Activated T-cell treated with anti-CD3 and anti-CD28 coated beads, Interleukin-2, amount 50 U/mL, for 24 hours (primary cell): ENCODE measurements around the gene NARF.
"Not testable (repeated sequence)": the region's sequence is repeated elsewhere in the genome, so short reads cannot be mapped to it uniquely, and the experiment has no call there.

Experiments used
- DNase-seq: peaks from one replicate; pipeline ENCODE4 v3.0.0-alpha.2; 2020
- H3K27ac Mint-ChIP-seq: 2 replicates; pipeline ENCODE4 v1.8.0; 2020; ENCODE audit warnings: mild to moderate bottlenecking, mixed read lengths
- H3K27me3 Mint-ChIP-seq: 2 replicates; pipeline ENCODE4 v1.8.0; 2020; ENCODE audit warnings: mixed read lengths
- H3K36me3 Mint-ChIP-seq: 2 replicates; pipeline ENCODE4 v1.8.0; 2020; ENCODE audit warnings: low read depth, mixed read lengths
- H3K4me1 Mint-ChIP-seq: 2 replicates; pipeline ENCODE4 v1.8.0; 2020; ENCODE audit warnings: low read depth, mixed read lengths
- H3K4me3 Mint-ChIP-seq: 2 replicates; pipeline ENCODE4 v1.8.0; 2020; ENCODE audit warnings: mild to moderate bottlenecking, moderate library complexity, mixed read lengths
- H3K9me3 Mint-ChIP-seq: 2 replicates; pipeline ENCODE4 v1.8.0; 2020; ENCODE audit warnings: mixed read lengths

NARF gene

GRCh38 chr17:82458179-82458884, at the start of gene NARF:
TSS of gene NARF (plus strand) at chr17:82458741. CDS start at chr17:82458804, 63 bp downstream.
- H3K27me3 Mint-ChIP-seq = no peaks in the 10 kb centered on the region
- peak within 1 kb of the TSS; percentile 99 for H3K27ac Mint-ChIP-seq
- peaks cover 29% of the 10 kb centered on the region for H3K4me1 Mint-ChIP-seq
- H3K9me3 Mint-ChIP-seq = no peaks in the 10 kb centered on the region
- peak within 1 kb of the TSS; percentile 90 for H3K4me3 Mint-ChIP-seq
- DNase-seq = peak; percentile 97
- H3K36me3 Mint-ChIP-seq = peaks cover 51% of the 10 kb centered on the region

- no peak overlapping the region for H3K27ac Mint-ChIP-seq
- peaks cover 45% of the 10 kb centered on the region for H3K36me3 Mint-ChIP-seq
- H3K9me3 Mint-ChIP-seq = no peaks in the 10 kb centered on the region
- peaks cover 6% of the 10 kb centered on the region for H3K4me1 Mint-ChIP-seq
- H3K27me3 Mint-ChIP-seq = no peaks in the 10 kb centered on the region
- no peak overlapping the region for H3K4me3 Mint-ChIP-seq
- DNase-seq = no peak
Observed at GRCh38 chr17:82408938-82409318, 49.6 kb upstream of the NARF start.

- no peak overlapping the region for H3K27ac Mint-ChIP-seq
- H3K27me3 Mint-ChIP-seq = no peaks in the 10 kb centered on the region
- H3K4me3 Mint-ChIP-seq = no peak overlapping the region
- no peaks in the 10 kb centered on the region for H3K9me3 Mint-ChIP-seq
- no peak for DNase-seq
- H3K36me3 Mint-ChIP-seq = peaks cover 48% of the 10 kb centered on the region
- peaks cover 16% of the 10 kb centered on the region for H3K4me1 Mint-ChIP-seq
Observed at GRCh38 chr17:82410014-82410716, 48.4 kb upstream of the NARF start.

- no peaks in the 10 kb centered on the region for H3K9me3 Mint-ChIP-seq
- no peak for DNase-seq
- no peak overlapping the region for H3K27ac Mint-ChIP-seq
- H3K27me3 Mint-ChIP-seq = no peaks in the 10 kb centered on the region
- H3K4me1 Mint-ChIP-seq = peaks cover 19% of the 10 kb centered on the region
- no peak overlapping the region for H3K4me3 Mint-ChIP-seq
- H3K36me3 Mint-ChIP-seq = peaks cover 42% of the 10 kb centered on the region
Observed at GRCh38 chr17:82411396-82412053, 47.0 kb upstream of the NARF start.

GRCh38 chr17:82412081-82412480, 46.5 kb upstream of the NARF start:
- H3K9me3 Mint-ChIP-seq, H3K27me3 Mint-ChIP-seq, H3K27ac Mint-ChIP-seq, H3K4me3 Mint-ChIP-seq, DNase-seq: not testable (repeated sequence)
- Mint-ChIP-seq H3K4me1 (peaks cover 19% of the 10 kb centered on the region), H3K36me3 (peaks cover 42% of the 10 kb centered on the region)

GRCh38 chr17:82412535-82413520, 45.7 kb upstream of the NARF start:
- no peak for DNase-seq
- Mint-ChIP-seq H3K27ac (no peak overlapping the region), H3K4me1 (peaks cover 16% of the 10 kb centered on the region), H3K36me3 (peaks cover 37% of the 10 kb centered on the region), H3K4me3 (no peak overlapping the region), H3K27me3 (no peaks in the 10 kb centered on the region), H3K9me3 (no peaks in the 10 kb centered on the region)

- H3K4me1 Mint-ChIP-seq = peaks cover 25% of the 10 kb centered on the region
- H3K27me3 Mint-ChIP-seq = no peaks in the 10 kb centered on the region
- H3K27ac Mint-ChIP-seq = no peak overlapping the region
- H3K4me3 Mint-ChIP-seq = no peak overlapping the region
- DNase-seq = peak; percentile 80
- H3K9me3 Mint-ChIP-seq = no peaks in the 10 kb centered on the region
- H3K36me3 Mint-ChIP-seq = peaks cover 25% of the 10 kb centered on the region
Observed at GRCh38 chr17:82414548-82415281, 43.8 kb upstream of the NARF start.

GRCh38 chr17:82415336-82415735, 43.2 kb upstream of the NARF start:
- no peak for DNase-seq
- no peaks in the 10 kb centered on the region for H3K27me3 Mint-ChIP-seq
- H3K27ac Mint-ChIP-seq = no peak overlapping the region
- peaks cover 31% of the 10 kb centered on the region for H3K4me1 Mint-ChIP-seq
- H3K9me3 Mint-ChIP-seq = no peaks in the 10 kb centered on the region
- peaks cover 31% of the 10 kb centered on the region for H3K36me3 Mint-ChIP-seq
- H3K4me3 Mint-ChIP-seq = no peak overlapping the region

- no peaks in the 10 kb centered on the region for H3K27me3 Mint-ChIP-seq
- no peak for DNase-seq
- H3K4me1 Mint-ChIP-seq = peaks cover 31% of the 10 kb centered on the region
- H3K36me3 Mint-ChIP-seq = peaks cover 34% of the 10 kb centered on the region
- H3K9me3 Mint-ChIP-seq = no peaks in the 10 kb centered on the region
- no peak overlapping the region for H3K27ac Mint-ChIP-seq
- no peak overlapping the region for H3K4me3 Mint-ChIP-seq
Observed at GRCh38 chr17:82415786-82416185, 42.8 kb upstream of the NARF start.

- Mint-ChIP-seq H3K27me3 (no peaks in the 10 kb centered on the region), H3K4me3 (no peak overlapping the region)
- no peak for DNase-seq
Observed at GRCh38 chr17:82416264-82416663, 42.3 kb upstream of the NARF start.

GRCh38 chr17:82416771-82417170, 41.8 kb upstream of the NARF start:
- Mint-ChIP-seq H3K9me3 (no peaks in the 10 kb centered on the region), H3K4me3 (no peak overlapping the region), H3K4me1 (peaks cover 32% of the 10 kb centered on the region), H3K27me3 (no peaks in the 10 kb centered on the region), H3K36me3 (peaks cover 38% of the 10 kb centered on the region), H3K27ac (no peak overlapping the region)
- DNase-seq = no peak

More at GRCh38 chr17:82416264-82416663, 42.3 kb upstream of the NARF start:
- Mint-ChIP-seq H3K4me1 (peaks cover 32% of the 10 kb centered on the region), H3K36me3 (peaks cover 39% of the 10 kb centered on the region), H3K9me3 (no peaks in the 10 kb centered on the region), H3K27ac (no peak overlapping the region)

- peak within 1 kb of the TSS; percentile 83 for H3K27ac Mint-ChIP-seq
- H3K27me3 Mint-ChIP-seq = no peaks in the 10 kb centered on the region
- H3K4me3 Mint-ChIP-seq = peak within 1 kb of the TSS; percentile 81
- H3K9me3 Mint-ChIP-seq = no peaks in the 10 kb centered on the region
- peaks cover 32% of the 10 kb centered on the region for H3K4me1 Mint-ChIP-seq
- H3K36me3 Mint-ChIP-seq = peaks cover 46% of the 10 kb centered on the region
- peak; percentile 95 for DNase-seq
Observed at GRCh38 chr17:82418001-82418986, 40.2 kb upstream of the NARF start, which contains the start of the genes HEXD and OGFOD3. TSS of gene HEXD (plus strand) at chr17:82418347. CDS start at chr17:82419800, 1,453 bp downstream. TSS of gene OGFOD3 (minus strand) at chr17:82418586. CDS start at chr17:82418485, 101 bp downstream.
